GM21576 (cell line): ENCODE results near the gene USH2A.

Experiments used
- ATAC-seq: cut with Tn5 transposase; IDR thresholded peaks from one replicate; pipeline ENCODE4 v1.9.1; 2021; ENCODE audit warnings: mild to moderate bottlenecking, moderate library complexity; ENCODE audit not compliant: unreplicated experiment

USH2A gene

GRCh38 chr1:215887627-215888026 lies 535.6 kb downstream of the USH2A start:
- ATAC-seq = no peak

DNA sequence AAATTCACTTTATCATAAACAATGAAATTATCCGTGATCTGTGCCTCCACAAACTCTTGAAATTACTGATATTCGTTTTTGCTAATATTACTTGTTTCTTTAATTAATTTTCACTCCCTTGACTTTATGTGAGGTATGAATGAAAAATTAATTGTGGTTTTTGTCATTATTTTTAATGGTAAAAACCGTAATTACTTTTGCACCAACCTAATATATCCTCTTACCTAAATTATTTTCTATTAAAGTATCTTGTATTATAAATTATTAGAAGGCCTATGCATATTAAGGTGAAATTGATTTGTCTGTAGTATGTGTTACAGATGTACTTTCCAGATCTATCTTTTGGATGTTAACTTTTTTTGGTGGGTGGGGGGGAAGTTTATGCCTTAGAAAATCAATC lies 540.2 kb downstream of the USH2A start:
- no peak for ATAC-seq

- no peak for ATAC-seq
These were observed 544.4 kb downstream of the USH2A start for GRCh38 chr1:215878843-215879242.

- no peak for ATAC-seq
These were observed 545.1 kb downstream of the USH2A start for GRCh38 chr1:215878128-215878527.

- no peak for ATAC-seq
These were observed 545.7 kb downstream of the USH2A start for GRCh38 chr1:215877452-215877951.

DNA sequence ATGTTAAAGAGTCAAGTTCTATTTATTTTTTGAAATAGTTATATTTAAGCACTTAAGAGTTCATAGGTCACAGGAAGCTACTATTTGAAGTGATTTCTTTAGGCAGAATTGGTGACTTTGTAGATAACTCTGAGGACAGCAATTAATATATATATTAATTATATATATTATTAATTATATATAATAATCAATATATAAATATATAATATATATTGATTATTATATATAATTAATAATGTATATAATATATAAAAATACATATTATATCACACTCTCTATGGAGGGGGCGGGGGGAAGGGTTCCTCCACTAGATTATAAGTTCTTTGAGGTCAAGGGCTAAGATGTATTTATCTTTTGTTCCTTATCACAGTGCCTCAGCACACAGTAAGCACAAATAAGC lies 547.5 kb downstream of the USH2A start:
- no peak for ATAC-seq

DNA sequence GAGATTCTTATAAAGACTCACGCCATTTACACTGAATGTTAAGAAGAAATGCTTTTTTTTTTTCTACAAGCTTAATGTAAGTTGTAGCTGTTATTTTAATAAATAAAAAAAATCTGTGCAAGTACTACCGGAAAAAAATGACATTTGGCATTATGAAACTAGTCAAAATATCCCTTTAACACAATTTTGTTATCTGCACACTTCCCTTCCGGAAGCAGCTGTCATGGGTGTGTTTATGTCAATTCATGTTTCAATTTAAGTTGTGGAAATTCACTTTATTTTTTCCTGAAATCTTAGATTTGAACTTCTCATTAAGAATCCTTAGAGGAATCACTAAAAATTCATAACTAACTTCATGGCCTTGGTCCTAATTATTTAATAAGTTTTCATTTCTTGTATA lies 548.0 kb downstream of the USH2A start:
- ATAC-seq = no peak

GRCh38 chr1:215872658-215873057 lies 550.6 kb downstream of the USH2A start:
- ATAC-seq = no peak

DNA sequence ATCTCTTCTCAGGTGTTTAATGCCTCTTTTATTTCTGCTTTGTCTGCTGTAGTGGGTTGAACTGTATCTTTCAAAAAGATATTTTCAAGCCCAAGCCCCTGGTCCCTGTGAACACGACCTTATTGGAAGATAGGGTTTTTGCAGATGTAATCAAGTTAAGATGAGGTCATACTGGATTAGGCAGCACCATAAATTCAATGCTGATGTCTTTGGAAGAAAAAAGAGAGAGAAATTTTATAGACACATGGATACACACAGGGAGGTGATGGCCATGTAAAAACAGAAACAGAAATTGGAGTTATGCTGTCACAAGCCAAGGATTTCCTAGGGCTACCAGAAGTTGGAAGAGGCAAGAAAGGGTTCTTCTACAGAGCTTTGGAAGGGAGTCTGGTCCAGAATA lies 554.7 kb downstream of the USH2A start:
- ATAC-seq = no peak

GRCh38 chr1:215865060-215865459 lies 558.2 kb downstream of the USH2A start:
- ATAC-seq = no peak

GRCh38 chr1:215863796-215864195 lies 559.5 kb downstream of the USH2A start:
- no peak for ATAC-seq

GRCh38 chr1:215860833-215861232 lies 562.4 kb downstream of the USH2A start:
- ATAC-seq = no peak

- ATAC-seq = no peak
These were observed 565.9 kb downstream of the USH2A start for GRCh38 chr1:215857317-215857716.

DNA sequence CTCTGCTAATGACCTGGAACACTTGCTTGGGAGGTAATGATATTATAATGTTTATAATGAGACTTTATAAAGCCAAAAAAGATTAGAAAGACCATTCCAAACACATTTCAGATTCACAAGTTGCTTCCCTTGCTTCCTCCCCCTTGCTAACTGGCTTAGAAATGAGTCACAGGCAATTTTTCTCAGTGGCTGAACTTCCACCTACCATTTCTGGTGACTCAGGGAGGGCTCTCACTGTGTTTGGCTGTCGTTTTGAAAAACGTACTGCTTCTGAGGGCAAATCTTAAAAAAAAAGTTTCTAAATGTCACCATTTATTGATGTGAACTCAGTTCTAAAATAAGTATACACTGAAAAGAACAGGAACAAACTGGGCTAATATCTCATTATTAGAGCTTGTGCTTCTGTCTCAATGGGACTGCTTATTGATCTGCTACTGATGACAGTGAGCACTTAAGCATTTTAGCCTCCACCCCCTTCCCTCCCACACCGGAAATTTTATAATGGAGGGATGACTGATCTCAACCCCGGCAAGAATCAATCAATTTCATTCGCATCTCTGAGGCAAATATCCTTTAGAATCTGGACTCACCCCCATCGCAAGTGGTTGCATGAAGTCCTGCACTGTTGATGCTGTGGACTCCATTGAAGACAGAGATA lies 577.9 kb downstream of the USH2A start:
- no peak for ATAC-seq

- no peak for ATAC-seq
These were observed 578.5 kb downstream of the USH2A start for GRCh38 chr1:215844777-215845176.

GRCh38 chr1:215844266-215844665 lies 579.0 kb downstream of the USH2A start:
- no peak for ATAC-seq

- ATAC-seq = no peak
These were observed 580.3 kb downstream of the USH2A start for GRCh38 chr1:215842905-215843304.

GRCh38 chr1:215835951-215836350 lies 587.3 kb downstream of the USH2A start:
- no peak for ATAC-seq

DNA sequence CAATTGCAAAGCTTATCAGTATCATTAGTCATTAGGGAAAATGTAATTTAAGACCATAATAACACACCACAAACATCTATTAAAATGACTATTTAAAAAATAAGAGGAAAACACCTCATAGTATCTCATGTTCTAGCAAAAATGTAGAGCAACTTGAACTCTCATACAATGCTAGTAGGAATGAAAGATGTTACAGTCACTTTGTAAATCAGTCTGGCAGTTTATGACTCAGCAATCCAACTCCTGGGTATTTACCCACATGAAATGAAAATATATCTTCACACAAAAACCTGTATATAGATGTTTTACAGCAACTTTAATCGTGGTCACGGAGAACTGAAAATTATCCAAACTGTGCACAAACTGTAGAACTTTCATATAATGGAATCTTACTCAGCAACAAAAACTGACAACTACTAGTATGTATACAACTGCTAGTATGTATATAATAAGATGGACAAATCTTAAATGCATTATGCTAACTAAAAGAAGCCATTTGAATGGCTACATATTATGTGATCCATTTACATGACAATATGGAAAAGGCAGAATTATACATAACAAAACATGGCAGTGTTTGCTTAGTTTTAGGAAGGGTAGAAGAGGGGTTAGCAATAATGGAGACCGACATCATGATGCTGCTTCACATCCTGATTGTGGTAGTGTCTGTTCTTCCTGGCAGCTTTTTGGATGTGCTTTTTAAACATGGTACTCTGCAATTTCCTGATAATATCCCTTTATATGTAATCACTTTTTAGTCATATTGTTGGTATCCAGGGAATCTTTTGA lies 589.1 kb downstream of the USH2A start:
- ATAC-seq = no peak

DNA sequence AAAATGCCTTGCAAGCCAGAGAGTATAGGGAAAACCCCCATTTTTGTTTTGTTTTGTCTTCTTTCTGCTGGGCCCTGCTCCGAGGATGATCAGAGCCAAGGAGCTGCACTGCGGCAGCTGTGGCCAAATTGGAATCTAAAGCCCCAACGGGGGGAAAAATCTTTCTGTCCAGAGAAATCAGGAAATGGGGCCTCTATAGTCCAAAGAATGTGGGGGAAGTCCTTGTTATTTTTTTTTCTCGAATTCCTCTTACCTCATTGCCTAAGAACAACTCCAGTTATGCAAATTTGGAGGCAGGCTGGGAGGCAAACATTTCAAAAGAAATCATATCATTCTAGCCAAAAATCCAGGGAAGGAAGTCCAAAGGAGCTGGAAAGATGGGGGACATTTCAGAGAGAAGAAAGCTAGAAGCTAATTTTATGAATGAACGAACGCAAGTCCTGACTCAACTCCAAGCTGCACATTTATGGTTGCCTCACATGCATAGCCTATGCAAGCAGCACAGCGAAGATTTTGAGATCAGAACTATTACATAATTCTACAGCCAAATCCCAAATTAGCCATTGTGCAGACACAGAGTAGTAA lies 592.9 kb downstream of the USH2A start:
- ATAC-seq = no peak

DNA sequence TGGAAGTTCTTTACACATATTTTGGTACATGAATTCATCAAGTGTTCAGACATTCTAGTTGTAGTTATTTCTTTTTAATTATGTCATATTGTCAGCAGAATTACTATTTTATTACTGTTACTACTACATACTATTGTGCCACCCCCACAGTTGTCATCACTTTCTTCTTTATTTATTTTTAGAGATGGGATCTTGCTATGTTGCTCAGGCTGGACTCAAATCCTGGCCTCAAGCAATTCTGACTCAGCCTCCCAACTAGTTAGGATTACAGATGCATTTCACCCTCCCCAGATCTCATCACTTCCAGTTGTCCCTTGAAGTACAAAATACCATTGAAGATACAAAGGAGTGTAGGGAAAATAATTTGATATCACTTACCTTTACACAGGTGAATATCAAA lies 598.2 kb downstream of the USH2A start:
- ATAC-seq = no peak

GRCh38 chr1:215824245-215824644 lies 599.0 kb downstream of the USH2A start:
- ATAC-seq = no peak
